Right renal pelvis (tissue), 4 donors: ENCODE results near the gene USP40. TPM values are rescaled to one million over a fixed set of nuclear protein-coding genes. Genes with fewer than 3 reads are reported as not detected.

Source experiments
- DNase-seq, 4 donors: peaks; one replicate each; pipeline ENCODE4 v3.0.0-alpha.2; 2013; ENCODE audit warnings: low read depth in 4 of 4, low spot score in 3 of 4, missing footprints in 1 of 4
- polyA plus RNA-seq, 4 donors: library from polyadenylated mRNA; unstranded; fragments of 120-200 nt; gene quantifications; one replicate each; pipeline ENCODE4 v1.2.1, GENCODE V29; 2013; ENCODE audit not compliant: insufficient read length in 4 of 4

USP40 gene
- polyA plus RNA-seq, 4 donors = 42.0 to 57.0 (median 46.3) TPM

DNA sequence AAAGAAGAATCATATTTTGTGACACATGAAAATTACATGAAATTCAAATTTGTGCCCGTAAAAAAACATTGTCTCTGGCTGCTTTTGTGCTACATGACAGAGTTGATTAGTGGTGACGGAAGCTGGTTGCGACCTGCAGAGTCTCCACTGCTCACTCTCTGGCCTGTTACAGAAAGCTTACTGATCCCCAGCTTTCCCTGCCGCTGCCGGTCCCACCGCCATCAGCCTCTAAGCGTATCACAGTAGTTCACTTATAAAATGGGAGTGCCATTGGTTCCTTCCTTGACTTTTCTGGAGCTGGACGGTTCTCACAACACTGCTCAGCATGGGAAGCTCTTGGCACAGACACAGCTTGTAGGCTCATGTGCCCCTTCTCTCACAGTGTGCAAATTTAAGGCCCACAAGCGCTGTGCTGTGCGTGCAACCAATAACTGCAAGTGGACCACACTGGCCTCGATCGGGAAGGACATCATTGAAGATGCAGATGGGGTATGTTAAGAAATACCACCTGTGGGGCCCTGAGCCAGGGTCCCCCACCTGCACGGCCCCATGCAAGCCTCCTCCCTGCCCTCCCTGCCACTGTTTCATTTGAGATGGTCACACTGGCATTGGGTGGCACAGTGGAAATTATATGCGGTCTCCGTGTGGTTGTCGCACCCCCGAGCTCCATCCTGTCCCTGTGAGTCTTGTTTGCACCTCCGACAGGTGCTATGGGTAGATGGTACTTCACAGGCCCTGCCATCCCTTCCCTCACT is 131.0 kb downstream of the USP40 start:
- no peak for DNase-seq

DNA sequence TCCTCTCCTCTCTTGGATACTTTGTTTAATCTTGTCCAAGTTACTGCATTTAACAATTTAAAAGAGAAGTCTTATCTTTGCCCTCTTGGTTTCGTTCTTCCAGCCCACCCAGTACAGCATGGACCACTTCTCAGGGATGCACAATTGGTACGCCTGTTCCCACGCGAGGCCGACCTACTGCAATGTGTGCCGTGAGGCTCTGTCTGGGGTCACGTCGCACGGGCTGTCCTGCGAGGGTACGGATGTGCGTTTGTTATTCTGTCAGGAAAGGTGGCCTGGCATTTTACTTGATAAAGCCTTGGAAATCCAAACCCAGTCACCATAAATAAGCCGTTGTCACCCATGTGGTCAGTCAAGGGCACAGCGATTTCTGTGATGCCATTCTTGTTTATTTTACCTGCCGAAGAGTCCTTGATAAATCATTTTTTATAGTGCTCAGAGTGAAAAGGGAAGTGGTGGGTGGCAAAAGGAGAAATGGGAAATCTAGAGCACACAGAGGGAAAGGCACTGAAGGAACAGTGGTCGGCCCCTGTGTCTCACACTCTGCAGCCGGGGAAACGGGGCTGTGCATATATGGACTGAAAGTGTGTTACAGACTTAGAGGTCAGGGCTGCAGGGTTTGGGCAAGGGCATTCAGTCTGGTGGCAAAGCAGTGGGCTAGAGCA is 131.8 kb downstream of the USP40 start:
- no peak for DNase-seq

DNA sequence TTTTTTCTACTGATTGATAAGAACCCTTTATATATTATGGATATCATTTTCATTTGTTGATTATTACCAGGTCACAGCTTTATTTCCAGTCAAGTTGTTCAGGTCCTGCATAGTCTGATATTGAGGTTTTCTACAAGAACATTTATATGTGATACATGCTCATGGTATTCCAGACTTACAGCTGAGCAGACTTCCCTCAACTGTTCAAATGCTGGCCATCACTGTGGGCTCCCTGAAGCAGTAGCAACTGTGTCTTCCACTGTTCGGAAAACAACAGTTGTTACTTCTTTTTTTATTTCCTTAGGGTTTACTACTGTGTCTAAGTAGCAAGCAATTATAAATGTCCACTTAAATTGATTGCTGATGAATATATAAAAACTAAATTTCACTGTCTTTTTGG is 132.8 kb downstream of the USP40 start:
- DNase-seq = no peak

DNA sequence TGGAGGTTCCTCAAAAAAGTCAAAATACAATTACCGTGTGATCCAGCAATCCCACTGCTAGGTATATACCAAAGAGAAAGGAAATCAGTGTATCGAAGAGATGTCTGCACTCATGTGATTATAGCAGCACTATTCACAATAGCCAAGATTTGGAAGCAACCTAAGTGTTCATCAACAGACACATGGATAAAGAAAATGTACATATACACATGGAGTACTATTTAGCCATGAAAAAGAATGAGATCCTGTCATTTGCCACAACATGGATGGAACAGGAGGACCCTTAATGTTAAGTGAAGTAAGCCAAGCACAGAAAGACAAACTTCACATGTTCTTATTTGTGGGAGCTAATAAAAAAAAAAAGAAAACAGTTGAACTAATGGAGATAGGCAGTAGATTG is 133.6 kb downstream of the USP40 start:
- DNase-seq = no peak

DNA sequence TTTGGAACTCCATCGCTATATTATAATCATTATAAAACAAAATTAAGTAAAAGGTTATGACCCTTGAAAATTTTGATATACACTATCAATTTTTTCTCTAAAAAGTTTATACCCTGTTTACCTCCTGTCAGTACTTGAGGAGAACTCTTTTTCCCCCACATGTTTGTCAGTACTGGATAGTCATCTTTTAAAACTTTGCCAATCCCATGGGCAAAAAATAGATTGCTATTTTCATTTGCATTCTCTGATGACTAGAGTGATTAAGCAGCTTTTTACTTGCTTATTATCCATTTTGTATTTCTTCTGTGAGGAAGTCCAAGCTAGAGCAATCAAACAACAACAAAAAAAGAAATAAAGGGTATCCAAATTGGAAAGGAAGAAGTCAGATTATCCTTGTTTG is 135.9 kb downstream of the USP40 start:
- DNase-seq = no peak

DNA sequence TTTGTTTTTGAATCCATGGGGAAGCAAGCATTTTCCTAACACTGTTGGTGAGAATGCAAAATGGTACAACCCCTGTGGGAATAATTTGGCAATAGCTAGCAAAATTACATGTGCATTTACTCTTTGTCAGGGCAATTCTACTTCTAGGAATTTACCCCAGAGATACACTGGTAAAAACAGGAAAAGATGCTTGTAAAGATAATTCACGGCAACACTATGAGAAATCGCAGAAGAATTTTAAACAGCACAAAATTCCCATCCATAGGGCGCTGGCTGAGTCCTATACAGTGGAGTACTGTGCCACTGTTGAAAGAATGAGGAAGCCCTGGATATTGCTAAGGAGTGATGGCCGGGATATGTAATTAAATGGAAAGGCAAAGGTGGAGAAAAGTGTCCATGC is 136.5 kb downstream of the USP40 start:
- no peak for DNase-seq

DNA sequence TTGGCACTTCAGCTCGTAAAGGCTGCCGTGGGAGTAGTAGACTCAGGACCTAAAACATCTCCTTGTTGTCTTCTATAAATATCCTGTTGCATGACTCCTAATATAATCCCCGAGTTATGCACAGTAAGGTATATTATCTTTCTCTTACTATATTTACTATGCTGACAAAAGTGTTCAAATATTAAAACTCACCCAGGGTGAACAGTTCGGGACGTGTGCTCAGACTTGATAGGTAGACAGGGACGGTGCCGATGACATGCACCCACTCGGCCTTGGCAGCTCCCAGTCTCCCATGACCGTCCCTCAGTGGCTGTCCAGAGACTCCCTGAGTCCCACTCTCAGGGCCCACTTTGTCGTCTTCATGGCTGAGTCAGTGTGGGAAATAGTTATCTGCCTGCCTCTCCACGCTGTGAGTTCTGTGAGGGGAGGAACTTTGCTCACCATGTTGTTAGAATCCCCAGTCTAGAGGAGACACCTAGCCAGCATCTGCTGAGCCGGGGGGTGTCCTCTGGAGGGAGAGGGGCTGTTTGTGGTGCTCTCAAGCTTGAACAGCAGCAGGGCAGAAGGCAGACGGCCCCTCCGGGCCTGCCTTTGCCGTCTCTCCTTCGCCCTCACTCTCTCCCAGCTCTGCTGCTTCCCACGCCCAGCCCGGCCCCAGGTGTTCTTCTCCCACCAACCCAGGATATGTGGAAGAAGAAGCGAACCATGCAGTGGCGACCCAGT is 137.2 kb downstream of the USP40 start:
- no peak for DNase-seq

DNA sequence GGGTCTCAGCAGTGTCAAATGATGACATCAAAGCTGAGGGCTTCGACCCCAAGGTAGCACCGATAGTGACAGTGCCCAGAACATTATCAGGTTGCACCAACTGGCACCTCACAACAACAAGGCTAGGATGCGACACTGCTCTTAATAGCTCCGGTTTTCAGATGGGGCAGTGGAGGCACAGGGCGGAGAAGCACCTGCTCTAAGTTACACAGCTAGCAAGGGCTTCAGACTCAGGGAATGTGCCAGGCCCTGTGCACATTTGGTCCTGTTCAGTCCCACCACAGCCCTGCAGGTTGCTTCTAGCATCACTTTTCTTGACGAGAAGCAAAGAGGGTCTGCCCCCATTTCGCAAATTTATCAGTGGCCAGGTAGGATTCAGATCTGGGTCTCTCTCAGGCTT is 138.1 kb downstream of the USP40 start:
- DNase-seq = no peak

DNA sequence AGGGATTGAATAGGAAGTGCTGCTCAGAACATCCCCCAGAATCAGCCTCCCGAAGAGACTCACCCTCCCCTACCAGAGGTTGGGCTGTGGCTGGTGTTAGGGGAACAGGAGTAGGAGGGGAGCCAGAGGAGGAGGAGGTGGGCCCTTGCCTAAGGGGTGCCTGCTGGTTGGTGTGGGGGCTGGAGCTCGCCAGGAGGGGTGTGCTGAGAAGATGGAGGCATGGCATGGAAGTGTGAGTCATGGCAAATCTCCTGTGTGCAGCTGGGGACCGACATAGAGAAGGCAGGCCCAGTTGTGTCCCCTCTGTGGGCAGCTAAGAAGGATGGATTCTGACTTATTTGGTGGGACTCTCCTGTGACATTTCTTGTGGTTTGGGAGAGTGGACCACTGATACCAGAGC is 138.6 kb downstream of the USP40 start:
- DNase-seq = no peak

DNA sequence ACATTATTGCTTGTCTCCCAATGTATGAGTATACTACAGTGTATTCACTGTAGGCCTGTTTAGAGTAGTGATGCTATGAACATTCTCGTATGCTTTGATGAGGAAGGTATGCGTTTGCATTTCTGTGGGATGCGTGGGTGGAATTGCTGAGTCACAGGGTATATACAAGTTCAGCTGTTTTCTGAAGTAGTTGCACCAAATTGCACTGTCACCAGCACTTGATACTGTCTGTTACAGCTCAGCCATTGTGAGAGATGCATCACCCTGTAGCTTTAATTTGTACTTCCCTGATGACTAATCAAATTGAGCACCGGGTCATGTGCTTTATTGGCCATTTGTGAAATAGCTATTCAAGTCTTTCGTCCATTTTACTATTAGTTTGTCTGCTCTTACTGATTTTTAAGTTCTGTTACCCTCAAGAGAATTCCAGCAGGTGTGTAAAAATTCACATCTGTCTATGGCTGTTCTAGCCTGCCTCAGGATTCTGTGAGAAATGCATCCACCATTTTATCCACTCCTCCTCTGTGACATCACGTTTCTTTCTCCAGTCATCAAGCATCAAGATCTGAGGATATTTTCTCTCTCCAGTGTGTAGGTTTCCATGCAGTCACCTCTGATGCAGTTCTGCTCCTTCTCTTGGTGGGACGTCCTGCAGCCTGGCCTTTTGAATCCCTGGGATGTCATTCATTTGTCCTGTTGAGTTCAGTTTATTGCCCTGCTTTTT is 139.8 kb downstream of the USP40 start:
- DNase-seq = no peak

Other genes with a start within 250 kb of the USP40 start
- gene DGKD, start 212.3 kb downstream of the USP40 start, polyA plus RNA-seq = 10 to 100 TPM; 22.8 to 27.3 (median 23.9) TPM
- not detected for gene UGT1A8, start 50.9 kb upstream of the USP40 start, polyA plus RNA-seq
- under 1 TPM in 1 of 4 donors, not detected in 3; 0.03 TPM for gene UGT1A10, start 69.7 kb upstream of the USP40 start, polyA plus RNA-seq
- gene UGT1A9, start 105.1 kb upstream of the USP40 start, polyA plus RNA-seq = 1 to 10 TPM; 4.1 to 8.3 (median 5.7) TPM
- under 1 TPM in 2 of 4 donors, not detected in 2; 0.03 to 0.07 TPM for gene UGT1A7, start 115.1 kb upstream of the USP40 start, polyA plus RNA-seq
- 1 to 10 TPM; 2.8 to 5.3 (median 3.6) TPM for gene UGT1A6, start 126.1 kb upstream of the USP40 start, polyA plus RNA-seq
- gene UGT1A5, start 146.1 kb upstream of the USP40 start, polyA plus RNA-seq = not detected
- gene UGT1A4, start 152.0 kb upstream of the USP40 start, polyA plus RNA-seq = under 1 TPM in 1 of 4 donors, not detected in 3; 0.03 TPM
- under 1 TPM in 1 of 4 donors, not detected in 3; 0.06 TPM for gene UGT1A3, start 162.3 kb upstream of the USP40 start, polyA plus RNA-seq
- under 1 TPM; 0.08 to 0.29 (median 0.16) TPM for gene UGT1A1, start 193.5 kb upstream of the USP40 start, polyA plus RNA-seq
- gene MROH2A, start 211.5 kb upstream of the USP40 start, polyA plus RNA-seq = under 1 TPM; 0.12 to 0.20 (median 0.15) TPM